ENCODE results near the gene SLC22A17. TPM values are rescaled to one million over a fixed set of nuclear protein-coding genes. Genes with fewer than 3 reads are reported as not detected.

The SLC22A17 gene
- total and polyA plus RNA-seq, 2 experiments from 2014 or later = 16.5 to 42.3 TPM

- Histone ChIP-seq H3K27ac (no peak overlapping the region), H3K4me3 (no peak overlapping the region), H3K9ac (no peak overlapping the region), H2AFZ (no peak overlapping the region), H3F3A (ENCODE audit: insufficient read depth) (no peaks in the 10 kb centered on the region), H3K9me2 (ENCODE audit: insufficient read depth) (no peaks in the 10 kb centered on the region), H3K27me3 (replicated peaks; ENCODE audit: insufficient read depth) (peaks cover 16% of the 10 kb centered on the region; the same call in 1 of the 2 replicates), H3K4me1 (ENCODE audit: insufficient read depth) (no peaks in the 10 kb centered on the region), H3K9me3 (ENCODE audit: low read depth) (no peaks in the 10 kb centered on the region), H4K20me1 (ENCODE audit: insufficient read depth) (no peaks in the 10 kb centered on the region), H3K79me2 (ENCODE audit: insufficient read depth) (no peaks in the 10 kb centered on the region), H3K36me3 (ENCODE audit: low read depth) (no peaks in the 10 kb centered on the region), H3K4me2 (ENCODE audit: unreplicated experiment) (no peak overlapping the region)
- in situ Hi-C loops (cut with MboI) = no loop called here
- DNase-seq = no peak
- WGBS, 2 experiments (ENCODE audit: low coverage in 1 of 2, low lambda C conversion rate in 2 of 2, missing lambda C conversion rate in 2 of 2) = 75 to 82% methylated on average over 3 of the region's 3 CpGs
- TF ChIP-seq EZH2 (IDR thresholded peaks at IDR 0.05; ENCODE audit: insufficient read depth, poor library complexity, severe bottlenecking) (no peak), EZH2phosphoT487 (IDR thresholded peaks at IDR 0.05; ENCODE audit: insufficient read depth, low read depth) (no peak)
These were observed 46.4 kb upstream of the SLC22A17 start for GRCh38 chr14:23399136-23399535.

GRCh38 chr14:23398348-23398747 lies 45.7 kb upstream of the SLC22A17 start:
- in situ Hi-C loops (cut with MboI) = no loop called here
- Histone ChIP-seq H3K36me3 (ENCODE audit: low read depth) (no peaks in the 10 kb centered on the region), H2AFZ (no peak overlapping the region), H3K27ac (no peak overlapping the region), H3K9me2 (ENCODE audit: insufficient read depth) (no peaks in the 10 kb centered on the region), H3K79me2 (ENCODE audit: insufficient read depth) (no peaks in the 10 kb centered on the region), H3K27me3 (replicated peaks; ENCODE audit: insufficient read depth) (peaks cover 12% of the 10 kb centered on the region; the same call in 1 of the 2 replicates), H3F3A (ENCODE audit: insufficient read depth) (no peaks in the 10 kb centered on the region), H3K9ac (no peak overlapping the region), H3K4me3 (no peak overlapping the region), H3K9me3 (ENCODE audit: low read depth) (no peaks in the 10 kb centered on the region), H3K4me2 (ENCODE audit: unreplicated experiment) (no peak overlapping the region), H3K4me1 (ENCODE audit: insufficient read depth) (no peaks in the 10 kb centered on the region), H4K20me1 (ENCODE audit: insufficient read depth) (no peaks in the 10 kb centered on the region)
- 65 to 69% methylated on average over 4 of the region's 4 CpGs for WGBS, 2 experiments (ENCODE audit: low coverage in 1 of 2, low lambda C conversion rate in 2 of 2, missing lambda C conversion rate in 2 of 2)
- TF ChIP-seq EZH2phosphoT487 (IDR thresholded peaks at IDR 0.05; ENCODE audit: insufficient read depth, low read depth) = no peak
- no peak for TF ChIP-seq EZH2 (IDR thresholded peaks at IDR 0.05; ENCODE audit: insufficient read depth, poor library complexity, severe bottlenecking)
- DNase-seq = no peak

GRCh38 chr14:23396781-23397407 lies 44.2 kb upstream of the SLC22A17 start:
- no peaks in the 10 kb centered on the region for H4K20me1 ChIP-seq (ENCODE audit: insufficient read depth)
- H3K9me3 ChIP-seq (ENCODE audit: low read depth) = no peaks in the 10 kb centered on the region
- peaks cover 13% of the 10 kb centered on the region; the same call in 1 of the 2 replicates for H3K27me3 ChIP-seq (replicated peaks; ENCODE audit: insufficient read depth)
- H3K4me2 ChIP-seq (ENCODE audit: unreplicated experiment) = no peak overlapping the region
- no peak for TF ChIP-seq EZH2 (IDR thresholded peaks at IDR 0.05; ENCODE audit: insufficient read depth, poor library complexity, severe bottlenecking)
- TF ChIP-seq EZH2phosphoT487 (IDR thresholded peaks at IDR 0.05; ENCODE audit: insufficient read depth, low read depth) = no peak
- H3K4me1 ChIP-seq (ENCODE audit: insufficient read depth) = no peaks in the 10 kb centered on the region
- no peak overlapping the region for H2AFZ ChIP-seq
- H3K36me3 ChIP-seq (ENCODE audit: low read depth) = no peaks in the 10 kb centered on the region
- no peak for DNase-seq
- H3F3A ChIP-seq (ENCODE audit: insufficient read depth) = no peaks in the 10 kb centered on the region
- H3K27ac ChIP-seq = no peak overlapping the region
- H3K9ac ChIP-seq = no peak overlapping the region
- no peaks in the 10 kb centered on the region for H3K9me2 ChIP-seq (ENCODE audit: insufficient read depth)
- H3K4me3 ChIP-seq = no peak overlapping the region
- no peaks in the 10 kb centered on the region for H3K79me2 ChIP-seq (ENCODE audit: insufficient read depth)
- WGBS, 2 experiments (ENCODE audit: low coverage in 1 of 2, low lambda C conversion rate in 2 of 2, missing lambda C conversion rate in 2 of 2) = 79 to 81% methylated on average over 10 of the region's 10 CpGs
- in situ Hi-C loops (cut with MboI) = no loop called here

GRCh38 chr14:23396126-23396525 lies 43.4 kb upstream of the SLC22A17 start:
- H3F3A ChIP-seq (ENCODE audit: insufficient read depth) = no peaks in the 10 kb centered on the region
- H3K27me3 ChIP-seq (replicated peaks; ENCODE audit: insufficient read depth) = peaks cover 16% of the 10 kb centered on the region
- H3K4me1 ChIP-seq (ENCODE audit: insufficient read depth) = no peaks in the 10 kb centered on the region
- H3K4me3 ChIP-seq = no peak overlapping the region
- H2AFZ ChIP-seq = no peak overlapping the region
- H3K9ac ChIP-seq = no peak overlapping the region
- H3K36me3 ChIP-seq (ENCODE audit: low read depth) = no peaks in the 10 kb centered on the region
- no peaks in the 10 kb centered on the region for H3K9me2 ChIP-seq (ENCODE audit: insufficient read depth)
- no peaks in the 10 kb centered on the region for H3K79me2 ChIP-seq (ENCODE audit: insufficient read depth)
- H4K20me1 ChIP-seq (ENCODE audit: insufficient read depth) = no peaks in the 10 kb centered on the region
- 61 to 68% methylated on average over 10 of the region's 10 CpGs for WGBS, 2 experiments (ENCODE audit: low coverage in 1 of 2, low lambda C conversion rate in 2 of 2, missing lambda C conversion rate in 2 of 2)
- no peaks in the 10 kb centered on the region for H3K9me3 ChIP-seq (ENCODE audit: low read depth)
- DNase-seq = no peak
- in situ Hi-C loops (cut with MboI) = no loop called here
- H3K27ac ChIP-seq = no peak overlapping the region
- TF ChIP-seq EZH2 (IDR thresholded peaks at IDR 0.05; ENCODE audit: insufficient read depth, poor library complexity, severe bottlenecking) = no peak
- H3K4me2 ChIP-seq (ENCODE audit: unreplicated experiment) = no peak overlapping the region
